ENCODE data around the gene THSD7A.

The THSD7A gene

GRCh38 chr7:11609096-11609670 is 222.8 kb downstream of the THSD7A start:
- in situ Hi-C loops (cut with MboI; ENCODE audit: low sequenced_read_pairs, unreplicated experiment) = no loop called here
- no peak for DNase-seq (ENCODE audit: low spot score)
- TF ChIP-seq CTCF (IDR thresholded peaks at IDR 0.05; ENCODE audit: borderline replicate concordance, control extremely low read depth, extremely low read depth, insufficient read depth, missing control alignments) = no peak

- no peak for DNase-seq (ENCODE audit: low spot score)
- no peak for TF ChIP-seq CTCF (IDR thresholded peaks at IDR 0.05; ENCODE audit: borderline replicate concordance, control extremely low read depth, extremely low read depth, insufficient read depth, missing control alignments)
- in situ Hi-C loops (cut with MboI; ENCODE audit: low sequenced_read_pairs, unreplicated experiment) = no loop called here
These were observed 224.3 kb downstream of the THSD7A start for GRCh38 chr7:11607686-11608085.

- no peak for DNase-seq (ENCODE audit: low spot score)
- in situ Hi-C loops (cut with MboI; ENCODE audit: low sequenced_read_pairs, unreplicated experiment) = no loop called here
- no peak for TF ChIP-seq CTCF (IDR thresholded peaks at IDR 0.05; ENCODE audit: borderline replicate concordance, control extremely low read depth, extremely low read depth, insufficient read depth, missing control alignments)
These were observed 226.2 kb downstream of the THSD7A start for GRCh38 chr7:11605749-11606148.

GRCh38 chr7:11604505-11604904 is 227.5 kb downstream of the THSD7A start:
- DNase-seq (ENCODE audit: low spot score) = no peak
- in situ Hi-C loops (cut with MboI; ENCODE audit: low sequenced_read_pairs, unreplicated experiment) = no loop called here
- TF ChIP-seq CTCF (IDR thresholded peaks at IDR 0.05; ENCODE audit: borderline replicate concordance, control extremely low read depth, extremely low read depth, insufficient read depth, missing control alignments) = no peak

GRCh38 chr7:11601761-11602160 is 230.2 kb downstream of the THSD7A start:
- in situ Hi-C loops (cut with MboI; ENCODE audit: low sequenced_read_pairs, unreplicated experiment) = no loop called here

GRCh38 chr7:11593322-11593721 is 238.7 kb downstream of the THSD7A start:
- no peak for TF ChIP-seq CTCF (IDR thresholded peaks at IDR 0.05; ENCODE audit: borderline replicate concordance, control extremely low read depth, extremely low read depth, insufficient read depth, missing control alignments)
- DNase-seq (ENCODE audit: low spot score) = no peak
- in situ Hi-C loops (cut with MboI; ENCODE audit: low sequenced_read_pairs, unreplicated experiment) = no loop called here

More at GRCh38 chr7:11601761-11602160, 230.2 kb downstream of the THSD7A start:
- no peak for DNase-seq (ENCODE audit: low spot score)
- no peak for TF ChIP-seq CTCF (IDR thresholded peaks at IDR 0.05; ENCODE audit: borderline replicate concordance, control extremely low read depth, extremely low read depth, insufficient read depth, missing control alignments)

Measured in GM13976 (cell line).